Nephron progenitor cell (in vitro differentiated cells): ENCODE data around the gene JPT2.
A peak's percentile ranks its signal among the peaks of the same experiment; 100 is the strongest.

Experiments
- DNase-seq: peaks from one replicate; pipeline ENCODE4 v3.0.0; 2021
- H3K27ac Mint-ChIP-seq: 2 replicates; pipeline ENCODE4 v1.8.0; 2021; ENCODE audit warnings: mild to moderate bottlenecking, moderate library complexity, mixed read lengths
- H3K27me3 Mint-ChIP-seq: 2 replicates; pipeline ENCODE4 v1.8.0; 2021; ENCODE audit warnings: mild to moderate bottlenecking, low read depth, mixed read lengths; ENCODE audit not compliant: poor library complexity
- H3K36me3 Mint-ChIP-seq: 2 replicates; pipeline ENCODE4 v1.8.0; 2021; ENCODE audit warnings: low read depth, mixed read lengths
- H3K4me1 Mint-ChIP-seq: 2 replicates; pipeline ENCODE4 v1.8.0; 2021; ENCODE audit warnings: mixed read lengths
- H3K4me3 Mint-ChIP-seq: 2 replicates; pipeline ENCODE4 v1.8.0; 2021; ENCODE audit warnings: mild to moderate bottlenecking, moderate library complexity, mixed read lengths
- H3K9me3 Mint-ChIP-seq: 2 replicates; pipeline ENCODE4 v1.8.0; 2021; ENCODE audit warnings: mild to moderate bottlenecking, moderate library complexity, mixed read lengths
- TF ChIP-seq, protein P1 (sequence below): fragments of 200-600 bp; sonication (generic); IDR thresholded peaks from 2 replicates; pipeline ENCODE4 v1.5.0; 2021; ENCODE audit warnings: antibody characterized with exemption

JPT2 gene

GRCh38 chr16:1708083-1708767 lies 30.1 kb downstream of the JPT2 start:
- H3K9me3 Mint-ChIP-seq = no peaks in the 10 kb centered on the region
- H3K36me3 Mint-ChIP-seq = no peaks in the 10 kb centered on the region
- H3K27ac Mint-ChIP-seq = no peak overlapping the region
- H3K4me1 Mint-ChIP-seq = peaks cover 44% of the 10 kb centered on the region
- DNase-seq = no peak
- peak overlapping the region; percentile 88 for H3K4me3 Mint-ChIP-seq
- TF ChIP-seq, protein P1, sequence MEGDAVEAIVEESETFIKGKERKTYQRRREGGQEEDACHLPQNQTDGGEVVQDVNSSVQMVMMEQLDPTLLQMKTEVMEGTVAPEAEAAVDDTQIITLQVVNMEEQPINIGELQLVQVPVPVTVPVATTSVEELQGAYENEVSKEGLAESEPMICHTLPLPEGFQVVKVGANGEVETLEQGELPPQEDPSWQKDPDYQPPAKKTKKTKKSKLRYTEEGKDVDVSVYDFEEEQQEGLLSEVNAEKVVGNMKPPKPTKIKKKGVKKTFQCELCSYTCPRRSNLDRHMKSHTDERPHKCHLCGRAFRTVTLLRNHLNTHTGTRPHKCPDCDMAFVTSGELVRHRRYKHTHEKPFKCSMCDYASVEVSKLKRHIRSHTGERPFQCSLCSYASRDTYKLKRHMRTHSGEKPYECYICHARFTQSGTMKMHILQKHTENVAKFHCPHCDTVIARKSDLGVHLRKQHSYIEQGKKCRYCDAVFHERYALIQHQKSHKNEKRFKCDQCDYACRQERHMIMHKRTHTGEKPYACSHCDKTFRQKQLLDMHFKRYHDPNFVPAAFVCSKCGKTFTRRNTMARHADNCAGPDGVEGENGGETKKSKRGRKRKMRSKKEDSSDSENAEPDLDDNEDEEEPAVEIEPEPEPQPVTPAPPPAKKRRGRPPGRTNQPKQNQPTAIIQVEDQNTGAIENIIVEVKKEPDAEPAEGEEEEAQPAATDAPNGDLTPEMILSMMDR = no peak
- no peaks in the 10 kb centered on the region for H3K27me3 Mint-ChIP-seq

DNA sequence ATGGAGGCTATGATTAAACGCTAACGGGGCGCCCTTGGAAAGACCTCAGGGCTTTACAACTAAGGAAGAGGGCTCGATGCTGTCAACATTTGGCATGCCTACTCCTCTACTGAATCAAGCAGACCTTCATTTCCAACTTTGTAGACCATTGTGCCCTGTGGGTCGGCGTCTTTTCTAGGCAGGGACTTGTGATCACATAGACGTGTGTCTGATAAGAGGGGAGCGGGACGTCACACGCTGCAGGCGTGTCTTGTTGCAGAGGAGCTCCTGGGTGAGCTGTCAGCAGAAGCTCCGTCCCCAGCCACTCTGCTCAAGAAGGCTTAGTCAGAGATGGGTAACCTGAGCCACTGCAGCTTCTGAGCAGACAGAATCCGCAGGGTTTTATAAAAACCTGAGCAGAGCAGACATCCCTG lies 30.7 kb downstream of the JPT2 start:
- peaks cover 49% of the 10 kb centered on the region for H3K4me1 Mint-ChIP-seq
- H3K27me3 Mint-ChIP-seq = no peaks in the 10 kb centered on the region
- TF ChIP-seq, protein P1 = no peak
- DNase-seq = no peak
- H3K4me3 Mint-ChIP-seq = peak overlapping the region; percentile 41
- peak overlapping the region; percentile 95 for H3K27ac Mint-ChIP-seq
- H3K36me3 Mint-ChIP-seq = no peaks in the 10 kb centered on the region
- H3K9me3 Mint-ChIP-seq = no peaks in the 10 kb centered on the region

DNA sequence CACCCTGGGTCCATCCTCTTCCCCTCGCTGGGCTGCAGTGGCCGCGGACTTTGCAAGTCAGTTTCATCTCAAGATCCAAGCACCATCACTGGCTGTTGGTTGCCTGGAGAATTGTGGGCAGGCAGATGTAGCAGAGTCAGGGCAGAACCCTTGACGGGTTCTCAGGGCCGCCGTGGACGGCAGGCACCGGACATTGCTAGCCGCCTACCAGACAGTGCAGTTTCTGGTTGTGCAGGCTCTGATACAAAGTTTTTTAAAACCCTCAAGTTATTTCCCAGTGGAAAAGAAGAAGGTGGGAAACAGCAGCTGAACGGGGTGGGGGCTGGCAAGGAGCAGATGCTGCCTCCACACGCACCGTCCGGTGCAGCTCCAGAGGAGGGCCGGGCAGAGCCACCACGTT lies 31.3 kb downstream of the JPT2 start:
- Mint-ChIP-seq H3K36me3 (no peaks in the 10 kb centered on the region), H3K4me3 (no peak overlapping the region), H3K27me3 (no peaks in the 10 kb centered on the region), H3K27ac (no peak overlapping the region), H3K9me3 (no peaks in the 10 kb centered on the region), H3K4me1 (peaks cover 52% of the 10 kb centered on the region)
- TF ChIP-seq, protein P1 = no peak
- no peak for DNase-seq

DNA sequence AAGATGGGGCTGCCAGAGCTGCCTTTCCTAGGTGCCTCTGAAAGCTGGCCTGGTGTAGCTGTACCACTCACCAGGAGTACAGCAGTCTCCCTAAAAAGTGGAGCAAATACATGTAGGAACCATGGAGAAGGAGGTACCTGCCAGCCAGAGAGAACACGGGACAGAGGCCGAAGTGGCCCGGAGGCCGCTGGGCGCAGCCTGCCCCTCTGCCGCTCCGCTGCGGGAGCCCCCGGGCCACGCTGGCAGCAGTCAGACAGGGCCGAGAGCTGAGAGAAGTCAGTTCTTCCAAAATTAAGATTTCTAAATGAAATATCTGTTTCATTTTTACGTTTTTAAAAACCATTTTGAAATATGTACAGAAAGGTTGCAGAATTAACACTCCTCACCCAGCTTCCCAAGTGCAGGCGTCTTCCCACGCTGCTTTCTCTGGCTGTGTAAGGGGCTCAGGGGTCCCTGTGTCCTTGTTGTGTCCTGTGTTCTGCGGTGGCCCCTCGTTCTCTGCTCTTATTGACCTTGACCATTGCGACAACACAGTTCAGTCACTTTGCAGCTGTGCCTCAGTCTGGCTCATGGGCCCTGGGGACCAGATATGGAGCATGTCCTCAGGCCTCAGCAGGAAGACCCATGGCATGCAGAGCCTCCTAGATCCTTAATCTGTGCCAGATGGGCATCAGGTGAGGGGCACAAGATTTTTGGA lies 32.9 kb downstream of the JPT2 start:
- H3K27ac Mint-ChIP-seq = no peak overlapping the region
- H3K27me3 Mint-ChIP-seq = no peaks in the 10 kb centered on the region
- H3K4me3 Mint-ChIP-seq = no peak overlapping the region
- TF ChIP-seq, protein P1 = no peak
- H3K36me3 Mint-ChIP-seq = peaks cover 5% of the 10 kb centered on the region
- peaks cover 50% of the 10 kb centered on the region for H3K4me1 Mint-ChIP-seq
- DNase-seq = no peak
- H3K9me3 Mint-ChIP-seq = no peaks in the 10 kb centered on the region

- peaks cover 42% of the 10 kb centered on the region for H3K4me1 Mint-ChIP-seq
- H3K27me3 Mint-ChIP-seq = no peaks in the 10 kb centered on the region
- H3K27ac Mint-ChIP-seq = no peak overlapping the region
- H3K4me3 Mint-ChIP-seq = no peak overlapping the region
- TF ChIP-seq, protein P1 = no peak
- DNase-seq = no peak
- no peaks in the 10 kb centered on the region for H3K9me3 Mint-ChIP-seq
- H3K36me3 Mint-ChIP-seq = peaks cover 5% of the 10 kb centered on the region
These were observed 34.7 kb downstream of the JPT2 start for GRCh38 chr16:1712791-1713261.
